ENCODE results near the gene RBFOX2.

Gene RBFOX2

DNA sequence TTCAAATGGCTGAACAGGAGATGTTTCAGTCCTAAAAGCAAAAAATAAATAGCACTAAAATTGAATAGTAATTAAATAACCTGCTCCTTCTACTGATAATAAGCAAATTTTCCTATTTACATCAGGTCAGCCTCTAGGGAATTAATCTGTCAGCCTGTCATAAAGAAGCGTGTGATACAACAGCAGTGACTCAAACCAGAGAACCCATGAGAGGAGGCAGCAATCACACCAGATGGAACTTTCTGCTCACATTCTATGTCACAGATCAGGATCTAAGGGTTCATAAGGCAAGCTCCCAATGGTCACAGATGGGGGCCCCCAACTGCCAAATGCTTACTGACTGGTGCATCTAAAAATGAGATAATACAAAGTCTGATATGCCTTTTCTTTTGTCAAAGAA is 41.1 kb downstream of the RBFOX2 start:
- H3K4me1 ChIP-seq: peaks cover 9% of the 10 kb centered on the region
- H3K27me3 ChIP-seq (ENCODE audit: control insufficient read depth, insufficient read depth, low read length): no peaks in the 10 kb centered on the region
- H3K79me2 ChIP-seq: peaks cover 14% of the 10 kb centered on the region
- no peak overlapping the region for H3K4me3 ChIP-seq (ENCODE audit: low read depth, low read length)
- no peak overlapping the region for H2AFZ ChIP-seq
- H3K36me3 ChIP-seq (ENCODE audit: control insufficient read depth, insufficient read depth, low read length): no peaks in the 10 kb centered on the region
- H3K27ac ChIP-seq: no peak overlapping the region
- no peaks in the 10 kb centered on the region for H3K9me3 ChIP-seq (ENCODE audit: control insufficient read depth, low read length)
- no peak overlapping the region for H3K9ac ChIP-seq
- no peak overlapping the region for H3K4me2 ChIP-seq (ENCODE audit: low read length)
- TF ChIP-seq, protein P1, sequence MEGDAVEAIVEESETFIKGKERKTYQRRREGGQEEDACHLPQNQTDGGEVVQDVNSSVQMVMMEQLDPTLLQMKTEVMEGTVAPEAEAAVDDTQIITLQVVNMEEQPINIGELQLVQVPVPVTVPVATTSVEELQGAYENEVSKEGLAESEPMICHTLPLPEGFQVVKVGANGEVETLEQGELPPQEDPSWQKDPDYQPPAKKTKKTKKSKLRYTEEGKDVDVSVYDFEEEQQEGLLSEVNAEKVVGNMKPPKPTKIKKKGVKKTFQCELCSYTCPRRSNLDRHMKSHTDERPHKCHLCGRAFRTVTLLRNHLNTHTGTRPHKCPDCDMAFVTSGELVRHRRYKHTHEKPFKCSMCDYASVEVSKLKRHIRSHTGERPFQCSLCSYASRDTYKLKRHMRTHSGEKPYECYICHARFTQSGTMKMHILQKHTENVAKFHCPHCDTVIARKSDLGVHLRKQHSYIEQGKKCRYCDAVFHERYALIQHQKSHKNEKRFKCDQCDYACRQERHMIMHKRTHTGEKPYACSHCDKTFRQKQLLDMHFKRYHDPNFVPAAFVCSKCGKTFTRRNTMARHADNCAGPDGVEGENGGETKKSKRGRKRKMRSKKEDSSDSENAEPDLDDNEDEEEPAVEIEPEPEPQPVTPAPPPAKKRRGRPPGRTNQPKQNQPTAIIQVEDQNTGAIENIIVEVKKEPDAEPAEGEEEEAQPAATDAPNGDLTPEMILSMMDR (IDR thresholded peaks at IDR 0.05): no peak

DNA sequence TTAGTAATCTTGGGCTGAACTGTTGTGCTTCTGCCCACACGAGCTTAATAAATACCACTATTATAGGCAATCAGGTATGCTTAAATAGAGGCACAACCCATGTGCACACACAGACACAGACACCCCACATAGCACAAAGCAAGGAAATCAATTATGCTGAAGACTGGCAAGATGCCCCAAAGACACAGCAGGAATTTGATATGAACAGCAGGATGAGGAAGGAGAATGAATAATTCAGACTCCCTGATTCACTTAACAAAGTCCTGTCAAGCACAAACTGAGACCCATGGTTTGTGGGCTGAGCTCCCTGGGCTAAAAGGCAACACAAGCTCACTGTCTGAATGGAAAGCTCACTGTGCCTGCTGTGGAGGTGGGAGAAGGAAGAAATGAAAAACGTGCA is 42.5 kb downstream of the RBFOX2 start:
- TF ChIP-seq, protein P1 (IDR thresholded peaks at IDR 0.05): no peak
- Histone ChIP-seq H3K79me2 (peaks cover 12% of the 10 kb centered on the region), H3K27me3 (ENCODE audit: control insufficient read depth, insufficient read depth, low read length) (no peaks in the 10 kb centered on the region), H3K4me1 (peaks cover 9% of the 10 kb centered on the region), H3K4me3 (ENCODE audit: low read depth, low read length) (no peak overlapping the region), H3K27ac (no peak overlapping the region), H3K36me3 (ENCODE audit: control insufficient read depth, insufficient read depth, low read length) (no peaks in the 10 kb centered on the region), H3K4me2 (ENCODE audit: low read length) (peak overlapping the region; percentile 29), H3K9me3 (ENCODE audit: control insufficient read depth, low read length) (no peaks in the 10 kb centered on the region), H2AFZ (no peak overlapping the region), H3K9ac (no peak overlapping the region)

DNA sequence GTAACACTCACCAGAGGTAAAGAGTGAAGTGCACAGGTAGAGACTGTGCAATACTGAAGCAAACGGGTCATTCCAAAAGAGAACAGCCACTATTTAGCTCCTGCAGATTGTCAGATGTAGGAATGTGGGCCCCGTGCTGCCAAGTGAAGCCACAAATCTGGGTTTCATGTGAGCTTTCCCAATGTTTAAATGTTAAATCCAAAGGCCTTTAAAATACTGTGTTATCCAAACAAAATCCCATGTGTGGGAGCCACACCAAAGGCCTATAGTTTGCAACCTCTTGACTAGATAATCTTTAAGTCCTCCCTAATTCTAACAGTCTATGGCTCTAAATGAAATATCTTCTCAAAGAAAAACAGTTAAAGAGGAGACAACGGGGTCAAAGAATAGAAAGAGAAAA is 43.3 kb downstream of the RBFOX2 start:
- H2AFZ ChIP-seq: no peak overlapping the region
- H3K27ac ChIP-seq: no peak overlapping the region
- H3K36me3 ChIP-seq (ENCODE audit: control insufficient read depth, insufficient read depth, low read length): no peaks in the 10 kb centered on the region
- H3K9ac ChIP-seq: no peak overlapping the region
- H3K27me3 ChIP-seq (ENCODE audit: control insufficient read depth, insufficient read depth, low read length): no peaks in the 10 kb centered on the region
- H3K4me3 ChIP-seq (ENCODE audit: low read depth, low read length): no peak overlapping the region
- H3K4me2 ChIP-seq (ENCODE audit: low read length): no peak overlapping the region
- TF ChIP-seq, protein P1 (IDR thresholded peaks at IDR 0.05): no peak
- H3K4me1 ChIP-seq: peaks cover 9% of the 10 kb centered on the region
- H3K9me3 ChIP-seq (ENCODE audit: control insufficient read depth, low read length): no peaks in the 10 kb centered on the region
- peaks cover 13% of the 10 kb centered on the region for H3K79me2 ChIP-seq

DNA sequence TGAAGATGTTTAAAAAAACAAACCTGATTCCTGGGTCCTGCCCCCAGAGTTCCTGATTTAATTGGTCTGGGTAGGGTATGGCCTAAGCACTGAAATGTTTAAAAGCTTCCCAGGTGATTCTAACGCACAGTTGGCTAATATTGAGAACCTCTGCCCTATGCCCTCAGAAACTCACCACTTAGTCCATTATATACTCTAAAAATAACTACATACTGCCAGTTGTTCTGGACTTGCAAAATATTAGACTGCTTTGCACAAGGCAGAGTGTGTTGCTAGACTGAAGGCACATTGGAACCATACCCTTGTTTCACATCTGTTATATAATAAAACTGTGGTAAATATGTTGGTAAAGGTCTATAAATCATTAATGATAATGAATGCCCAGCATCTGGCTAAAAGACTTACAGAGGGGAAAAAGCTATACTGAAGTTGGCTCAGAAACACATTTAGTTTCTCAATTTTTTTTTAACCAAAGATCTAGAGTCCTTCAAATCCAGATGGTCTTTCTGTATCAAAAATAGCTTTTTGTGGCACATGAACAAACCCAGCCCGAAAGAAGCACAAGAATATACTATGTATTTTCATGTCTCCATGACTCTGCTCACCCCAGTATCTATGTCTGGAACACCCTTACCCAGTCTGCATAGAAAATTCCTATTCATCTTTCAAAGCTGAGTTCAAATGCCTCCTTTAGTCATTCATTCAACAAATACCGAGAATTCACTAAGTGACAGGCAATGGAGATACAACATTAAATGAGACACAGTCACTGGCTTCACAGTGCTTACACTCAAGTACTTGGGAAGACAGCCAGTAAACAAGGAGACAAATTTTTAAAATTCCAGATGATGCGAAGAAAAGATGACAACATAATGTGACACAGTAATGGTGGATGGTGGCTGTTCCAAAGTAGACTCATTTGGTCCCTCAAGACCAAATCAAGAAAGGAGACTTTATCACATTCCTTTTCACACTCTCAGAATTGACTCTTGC is 44.1 kb downstream of the RBFOX2 start:
- H2AFZ ChIP-seq: no peak overlapping the region
- H3K4me2 ChIP-seq (ENCODE audit: low read length): no peak overlapping the region
- TF ChIP-seq, protein P1 (IDR thresholded peaks at IDR 0.05): no peak
- H3K9me3 ChIP-seq (ENCODE audit: control insufficient read depth, low read length): no peaks in the 10 kb centered on the region
- H3K27me3 ChIP-seq (ENCODE audit: control insufficient read depth, insufficient read depth, low read length): no peaks in the 10 kb centered on the region
- H3K4me3 ChIP-seq (ENCODE audit: low read depth, low read length): no peak overlapping the region
- H3K36me3 ChIP-seq (ENCODE audit: control insufficient read depth, insufficient read depth, low read length): no peaks in the 10 kb centered on the region
- H3K27ac ChIP-seq: no peak overlapping the region
- H3K9ac ChIP-seq: no peak overlapping the region
- peaks cover 7% of the 10 kb centered on the region for H3K79me2 ChIP-seq
- H3K4me1 ChIP-seq: peaks cover 9% of the 10 kb centered on the region
